ENCODE measurements around the gene CLASRP.

GRCh38 chr19:45102481-45102880 lies 63.6 kb downstream of the CLASRP start:
- TF ChIP-seq CTCF (IDR thresholded peaks at IDR 0.05; ENCODE audit: low read depth, low read length) (no peak), EZH2phosphoT487 (IDR thresholded peaks at IDR 0.05; ENCODE audit: low read depth) (no peak)
